GM18951 (cell line): ENCODE data around the gene SULT1E1.

Source experiments
- POLR2A ChIP-seq: IDR thresholded peaks from 4 replicates; pipeline ENCODE4 v1.6.1; 2011; ENCODE audit warnings: mild to moderate bottlenecking; ENCODE audit not compliant: insufficient read length, insufficient read depth; ENCODE audit errors: extremely low read depth
- in situ Hi-C: fragments of 300-500 bp; cut with MboI; formaldehyde crosslinking; loops from one replicate; pipeline ENCODE4 v1.12.0; 2022; ENCODE audit warnings: low sequenced_read_pairs, mixed read lengths, inconsistent platforms; ENCODE audit not compliant: unreplicated experiment

Gene SULT1E1

GRCh38 chr4:69799337-69799736, 60.6 kb downstream of the SULT1E1 start:
- in situ Hi-C loops, result no loop called here
- no peak for TF ChIP-seq POLR2A

DNA sequence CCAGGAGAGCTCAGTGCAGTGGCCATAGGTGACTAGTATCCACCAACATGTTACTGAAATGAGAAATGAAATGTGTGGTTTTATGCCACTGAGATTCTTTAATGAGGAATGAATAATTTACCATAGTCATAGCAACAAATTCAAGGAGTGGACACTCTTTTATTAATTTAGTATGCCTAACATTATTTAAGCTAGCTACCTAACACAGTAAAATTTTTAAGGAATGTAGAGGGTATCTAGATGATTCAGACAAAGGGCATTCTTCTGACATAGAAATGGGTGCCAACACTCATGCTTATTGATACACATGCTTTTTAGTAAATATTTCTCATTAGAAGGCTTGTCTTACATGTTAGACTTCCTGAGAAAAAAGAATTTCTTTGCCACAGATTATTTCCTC, 66.2 kb downstream of the SULT1E1 start:
- TF ChIP-seq POLR2A, result no peak

More for the DNA sequence above, 66.2 kb downstream of the SULT1E1 start:
- in situ Hi-C loops, result no loop called here
